Right atrium auricular region (tissue), 2 donors: ENCODE results near the gene PAFAH1B1. TPM values are rescaled to one million over a fixed set of nuclear protein-coding genes. Genes with fewer than 3 reads are reported as not detected.
"Not testable (repeated sequence)": the region's sequence is repeated elsewhere in the genome, so short reads cannot be mapped to it uniquely, and the experiment has no call there.

Experiments used
- DNase-seq: peaks from one replicate; pipeline ENCODE4 v3.0.0-alpha.2; 2019; ENCODE audit warnings: low spot score
- H3K27ac ChIP-seq, 2 donors: fragments of 200-600 bp; sonication (generic); 1 replicate in 1 of 2; 2 replicates in 1 of 2; pipeline ENCODE4 v1.5.1; 2016 to 2019
- H3K27me3 ChIP-seq, 2 donors: fragments of 200-600 bp; sonication (generic); one replicate each; pipeline versions ENCODE4 v1.5.1 to v1.6.0; 2017 to 2019
- H3K36me3 ChIP-seq: fragments of 200-600 bp; sonication (generic); one replicate; pipeline ENCODE4 v1.5.1; 2016
- H3K4me1 ChIP-seq, 2 donors: fragments of 200-600 bp; sonication (generic); one replicate each; pipeline versions ENCODE4 v1.5.1 to v1.6.0; 2017 to 2019
- H3K4me3 ChIP-seq, 2 donors: fragments of 200-600 bp; sonication (generic); 1 replicate in 1 of 2; 2 replicates in 1 of 2; pipeline ENCODE4 v1.5.1; 2017 to 2019; ENCODE audit warnings: mild to moderate bottlenecking in 1 of 2, moderate library complexity in 1 of 2
- H3K9me3 ChIP-seq, 2 donors: fragments of 200-600 bp; sonication (generic); one replicate each; pipeline ENCODE4 v1.5.1; 2019
- total RNA-seq, 2 donors: library from RNA; depleted of rRNA; stranded (reverse); fragments of >200 nt; gene quantifications; one replicate each; pipeline ENCODE4 v1.1.0, GENCODE V29; 2016
- TF ChIP-seq, protein P1 (sequence below), 2 donors: fragments of 200-600 bp; sonication (generic); IDR thresholded peaks; one replicate each; pipeline ENCODE4 v1.5.1; 2019; ENCODE audit warnings: antibody characterized with exemption in 2 of 2

Gene PAFAH1B1
- total RNA-seq, 2 donors from 2014 or later: 55.4 to 71.6 TPM

DNA sequence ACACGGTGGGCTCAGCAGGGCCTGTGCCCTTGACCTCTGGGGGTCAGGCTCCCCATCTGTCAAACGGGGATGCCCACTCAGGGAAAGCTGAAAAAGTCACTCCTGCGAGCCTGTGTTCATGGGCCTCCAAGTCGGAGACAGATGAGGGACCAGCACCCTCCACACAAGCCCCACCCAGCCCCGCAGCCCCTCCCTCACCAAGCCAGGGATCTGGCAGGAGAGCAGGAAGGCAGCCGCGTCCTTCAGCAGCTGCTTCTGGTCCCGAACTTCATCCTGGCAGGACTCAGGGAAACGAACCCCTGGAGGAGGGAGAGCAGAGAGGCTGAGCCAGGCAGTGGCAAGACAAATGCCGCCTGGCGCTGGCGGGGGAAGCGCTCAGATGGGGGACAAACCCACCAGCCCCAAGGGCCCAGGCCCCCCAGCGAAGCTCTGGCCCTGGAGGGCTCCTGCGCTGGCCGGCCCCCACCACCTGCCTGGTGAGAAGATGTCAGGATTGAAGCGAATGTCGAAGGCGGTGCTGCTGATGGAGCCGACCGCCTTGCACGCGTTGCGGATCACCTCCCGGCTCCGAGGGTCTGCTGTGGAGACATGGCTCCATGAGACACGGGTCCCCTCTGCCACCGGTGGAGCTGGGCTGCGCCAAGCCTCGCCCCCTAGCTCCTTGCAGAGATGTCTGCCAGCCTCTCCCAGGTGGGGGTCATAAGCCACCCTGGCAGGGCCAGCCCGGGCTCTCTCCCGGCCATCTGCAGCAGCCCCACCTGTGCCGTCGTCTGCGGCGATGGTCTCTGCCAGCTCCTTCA, 102.7 kb downstream of the PAFAH1B1 start:
- TF ChIP-seq, protein P1, sequence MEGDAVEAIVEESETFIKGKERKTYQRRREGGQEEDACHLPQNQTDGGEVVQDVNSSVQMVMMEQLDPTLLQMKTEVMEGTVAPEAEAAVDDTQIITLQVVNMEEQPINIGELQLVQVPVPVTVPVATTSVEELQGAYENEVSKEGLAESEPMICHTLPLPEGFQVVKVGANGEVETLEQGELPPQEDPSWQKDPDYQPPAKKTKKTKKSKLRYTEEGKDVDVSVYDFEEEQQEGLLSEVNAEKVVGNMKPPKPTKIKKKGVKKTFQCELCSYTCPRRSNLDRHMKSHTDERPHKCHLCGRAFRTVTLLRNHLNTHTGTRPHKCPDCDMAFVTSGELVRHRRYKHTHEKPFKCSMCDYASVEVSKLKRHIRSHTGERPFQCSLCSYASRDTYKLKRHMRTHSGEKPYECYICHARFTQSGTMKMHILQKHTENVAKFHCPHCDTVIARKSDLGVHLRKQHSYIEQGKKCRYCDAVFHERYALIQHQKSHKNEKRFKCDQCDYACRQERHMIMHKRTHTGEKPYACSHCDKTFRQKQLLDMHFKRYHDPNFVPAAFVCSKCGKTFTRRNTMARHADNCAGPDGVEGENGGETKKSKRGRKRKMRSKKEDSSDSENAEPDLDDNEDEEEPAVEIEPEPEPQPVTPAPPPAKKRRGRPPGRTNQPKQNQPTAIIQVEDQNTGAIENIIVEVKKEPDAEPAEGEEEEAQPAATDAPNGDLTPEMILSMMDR (IDR thresholded peaks at IDR 0.05): no peak
- H3K27me3 ChIP-seq: no peaks in the 10 kb centered on the region
- H3K4me1 ChIP-seq: no peaks in the 10 kb centered on the region
- H3K36me3 ChIP-seq: peaks cover 95% of the 10 kb centered on the region
- no peak overlapping the region for H3K4me3 ChIP-seq
- H3K9me3 ChIP-seq: no peaks in the 10 kb centered on the region
- no peak overlapping the region for H3K27ac ChIP-seq
- no peak for DNase-seq

DNA sequence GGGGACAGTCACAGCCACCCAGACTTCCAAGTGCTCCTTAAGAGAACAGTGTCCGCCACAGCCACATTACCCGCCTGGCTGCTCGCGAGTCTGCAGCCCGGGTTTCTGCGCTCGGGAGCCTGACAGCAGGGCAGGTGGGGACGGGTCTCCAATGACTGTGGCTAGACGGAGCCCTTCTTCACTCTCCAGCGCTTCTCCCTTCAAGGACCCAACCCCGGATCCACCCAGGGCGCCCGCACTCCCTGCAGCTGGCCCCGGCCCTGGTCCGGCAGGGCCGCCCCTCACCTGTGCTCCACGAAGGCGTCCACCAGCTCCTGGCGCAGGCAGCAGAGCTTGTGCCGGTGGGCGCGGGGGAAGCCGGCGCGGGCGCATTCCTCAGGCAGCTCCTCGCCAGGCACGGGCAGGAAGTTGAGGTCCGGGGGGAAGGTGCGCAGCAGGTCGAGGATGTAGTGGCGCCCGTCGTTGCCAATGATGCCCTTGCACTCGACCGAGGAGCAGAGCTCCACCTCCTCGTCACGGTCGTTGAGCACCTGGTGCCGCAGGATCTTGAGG, 104.2 kb downstream of the PAFAH1B1 start:
- no peak for DNase-seq
- H3K27ac ChIP-seq: no peak overlapping the region
- TF ChIP-seq, protein P1 (IDR thresholded peaks at IDR 0.05): no peak

DNA sequence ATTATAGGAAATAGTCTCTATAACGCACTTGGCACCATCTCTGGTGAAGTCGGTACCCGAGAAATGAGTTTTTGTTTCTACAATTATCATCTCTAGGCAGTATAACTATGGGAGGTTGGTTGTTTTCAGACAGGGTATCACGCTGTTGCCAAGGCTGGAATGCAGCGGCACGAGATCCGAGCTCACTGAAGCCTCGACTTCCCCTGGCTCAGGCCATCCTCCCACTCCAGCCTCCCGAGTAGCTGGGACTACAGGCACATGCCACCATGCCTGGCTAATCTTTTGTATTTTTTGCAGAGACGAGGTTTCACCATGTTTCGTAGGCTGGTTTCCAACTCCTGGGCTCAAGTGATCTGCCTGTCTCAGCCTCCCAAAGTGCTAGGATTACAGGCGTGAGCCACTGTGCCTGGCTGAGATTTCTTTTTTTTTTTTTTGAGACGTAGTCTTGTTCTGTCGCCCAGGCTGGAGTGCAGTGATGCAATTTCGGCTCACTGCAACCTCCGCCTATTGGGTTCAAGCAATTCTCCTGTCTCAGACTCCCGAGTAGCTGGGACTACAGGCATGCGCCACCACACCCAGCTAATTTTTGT, 105.9 kb downstream of the PAFAH1B1 start:
- H3K9me3 ChIP-seq, H3K27me3 ChIP-seq, H3K4me1 ChIP-seq, H3K4me3 ChIP-seq, DNase-seq, H3K27ac ChIP-seq: not testable (repeated sequence)
- H3K36me3 ChIP-seq: peaks cover 90% of the 10 kb centered on the region

More for the DNA sequence above, 104.2 kb downstream of the PAFAH1B1 start:
- Histone ChIP-seq H3K4me1 (no peaks in the 10 kb centered on the region), H3K27me3 (no peaks in the 10 kb centered on the region), H3K4me3 (no peak overlapping the region), H3K9me3 (no peaks in the 10 kb centered on the region), H3K36me3 (peaks cover 97% of the 10 kb centered on the region)

DNA sequence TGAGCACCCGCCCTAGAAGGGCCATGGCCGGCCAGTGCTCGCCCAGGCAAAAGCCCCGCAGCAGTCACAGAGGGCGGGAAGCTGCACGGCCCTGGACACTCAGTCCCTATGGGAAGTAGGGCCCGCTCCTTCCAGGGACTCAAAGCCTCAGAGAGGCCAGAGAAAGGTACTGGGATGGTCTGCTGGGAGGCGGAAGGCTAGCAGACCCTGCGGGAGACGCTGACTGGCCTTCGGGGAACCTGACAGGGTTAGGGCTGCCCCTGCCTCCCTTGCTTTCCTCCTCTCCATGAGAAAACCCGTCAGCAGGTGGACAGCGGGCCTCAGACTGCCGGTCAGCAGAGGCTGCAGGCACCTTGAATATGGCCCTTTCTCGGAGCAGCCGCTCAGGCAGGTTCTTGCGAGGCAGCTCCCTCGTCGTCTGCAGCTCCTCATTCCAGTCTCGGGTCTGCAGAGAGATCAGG, 106.6 kb downstream of the PAFAH1B1 start:
- no peak overlapping the region for H3K4me3 ChIP-seq
- H3K27me3 ChIP-seq: no peaks in the 10 kb centered on the region
- H3K4me1 ChIP-seq: peaks cover 0 to 10% of the 10 kb centered on the region in 2 donors
- H3K9me3 ChIP-seq: no peaks in the 10 kb centered on the region
- TF ChIP-seq, protein P1 (IDR thresholded peaks at IDR 0.05): no peak
- no peak overlapping the region for H3K27ac ChIP-seq
- DNase-seq: no peak
- peaks cover 83% of the 10 kb centered on the region for H3K36me3 ChIP-seq

DNA sequence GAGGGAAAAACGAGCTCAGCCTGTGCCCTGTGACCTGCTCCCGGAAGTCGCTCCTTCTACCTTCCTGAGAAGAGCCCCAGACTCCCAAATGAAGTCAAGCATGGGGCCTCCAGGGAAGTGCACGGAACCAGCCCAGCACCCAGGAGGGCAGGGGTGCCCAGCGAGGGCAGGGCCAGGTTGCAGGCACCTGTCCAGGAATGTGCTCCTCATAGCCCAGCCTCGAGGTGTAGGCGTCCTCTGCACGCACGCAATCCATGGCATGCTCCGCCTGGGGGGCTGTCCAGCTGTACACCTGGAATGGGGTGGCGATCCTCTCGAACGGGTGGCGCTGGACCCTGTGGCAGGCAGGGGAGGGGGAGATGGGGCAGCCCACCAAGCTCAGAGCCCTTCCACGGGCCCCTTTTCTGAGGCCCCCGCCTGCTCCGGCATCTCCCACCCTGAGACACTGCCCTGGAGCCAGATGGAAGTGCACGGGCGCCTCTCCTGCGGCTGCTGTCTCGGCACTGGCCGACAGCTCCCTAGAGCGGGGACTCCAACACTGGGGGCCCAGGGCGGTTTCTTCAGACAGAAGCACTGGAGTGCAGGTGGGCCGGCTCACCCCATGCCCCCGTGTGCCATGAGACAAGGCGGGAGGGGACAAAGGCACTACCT, 107.2 kb downstream of the PAFAH1B1 start:
- no peak for DNase-seq
- H3K9me3 ChIP-seq: no peaks in the 10 kb centered on the region
- H3K4me1 ChIP-seq: peaks cover 0 to 14% of the 10 kb centered on the region in 2 donors
- H3K27me3 ChIP-seq: no peaks in the 10 kb centered on the region
- H3K4me3 ChIP-seq: no peak overlapping the region
- peaks cover 77% of the 10 kb centered on the region for H3K36me3 ChIP-seq
- TF ChIP-seq, protein P1 (IDR thresholded peaks at IDR 0.05): no peak
- no peak overlapping the region for H3K27ac ChIP-seq
